Activated CD4-positive, alpha-beta T cell treated with anti-CD3 and anti-CD28 coated beads, Interleukin-2, amount 10 ng/mL, durations not matched to agents 7 days and 5 days (primary cell): ENCODE measurements around the gene HOXA11. TPM values are rescaled to one million over a fixed set of nuclear protein-coding genes. Genes with fewer than 3 reads are reported as not detected.
A peak's percentile ranks its signal among the peaks of the same experiment; 100 is the strongest.

Source experiments
- CTCF ChIA-PET: fragments of 350-600 bp; sonication (Branson Sonifier 250); formaldehyde crosslinking; loops from one replicate; lab custom pipeline; 2021; ENCODE audit warnings: antibody characterized with exemption; lab: Charles Lee
- POLR2A ChIA-PET: fragments of 350-600 bp; sonication (Branson Sonifier 250); formaldehyde crosslinking; loops from one replicate; lab custom pipeline; 2021; ENCODE audit warnings: antibody characterized with exemption; lab: Charles Lee
- DNase-seq: peaks from one replicate; pipeline ENCODE4 v3.0.0-alpha.2; 2020
- H3K27ac Mint-ChIP-seq: one replicate; pipeline ENCODE4 v1.8.0; 2021; ENCODE audit warnings: mild to moderate bottlenecking, moderate library complexity, mixed read lengths
- H3K27me3 Mint-ChIP-seq: one replicate; pipeline ENCODE4 v1.8.0; 2021; ENCODE audit warnings: mixed read lengths
- H3K36me3 Mint-ChIP-seq: one replicate; pipeline ENCODE4 v1.8.0; 2021; ENCODE audit warnings: low read depth, mixed read lengths
- H3K4me1 Mint-ChIP-seq: one replicate; pipeline ENCODE4 v1.8.0; 2021; ENCODE audit warnings: mixed read lengths
- H3K4me3 Mint-ChIP-seq: one replicate; pipeline ENCODE4 v1.8.0; 2021; ENCODE audit warnings: mild to moderate bottlenecking, moderate library complexity, mixed read lengths
- H3K9me3 Mint-ChIP-seq: one replicate; pipeline ENCODE4 v1.8.0; 2021; ENCODE audit warnings: mixed read lengths
- microRNA-seq: library from miRNA; unstranded; fragments of <30 nt; microRNA quantifications from one replicate; pipeline ENCODE4 v1.2.0, GENCODE V29; 2021; ENCODE audit warnings: borderline microRNAs expressed, borderline replicate concordance
- total RNA-seq, 2 experiments: library from RNA; stranded (reverse); gene quantifications; one replicate each; pipeline ENCODE4 v1.2.3, GENCODE V29; 2021

The HOXA11 gene
- total RNA-seq, 2 experiments from 2014 or later, result not detected

DNA sequence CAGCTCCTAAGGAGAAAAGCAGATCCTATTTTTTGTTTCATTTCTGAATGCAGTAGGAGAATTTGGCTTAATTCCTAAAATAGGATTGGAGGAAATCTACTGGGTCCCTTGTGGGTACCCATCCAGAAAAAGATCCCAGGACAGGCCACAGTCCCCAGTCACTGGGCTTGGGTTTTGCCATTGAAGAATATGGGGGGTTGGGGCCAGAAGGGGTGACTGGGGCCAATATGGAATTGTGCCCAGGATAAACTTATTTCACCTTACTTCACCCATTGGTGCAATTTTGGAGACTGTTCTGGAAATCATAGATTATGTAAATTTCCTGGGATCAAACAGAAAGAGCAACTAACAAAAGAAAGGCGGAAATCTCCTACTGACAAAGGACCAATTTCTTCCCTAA, 46.6 kb downstream of the HOXA11 start:
- no peaks in the 10 kb centered on the region for H3K36me3 Mint-ChIP-seq
- no peak overlapping the region for H3K27ac Mint-ChIP-seq
- no peaks in the 10 kb centered on the region for H3K9me3 Mint-ChIP-seq
- POLR2A ChIA-PET, result no interaction called here
- no peak overlapping the region for H3K4me3 Mint-ChIP-seq
- peaks cover 57% of the 10 kb centered on the region for H3K27me3 Mint-ChIP-seq
- DNase-seq, result no peak
- H3K4me1 Mint-ChIP-seq, result peaks cover 21% of the 10 kb centered on the region
- CTCF ChIA-PET, result no interaction called here

- no peak overlapping the region for H3K27ac Mint-ChIP-seq
- H3K4me3 Mint-ChIP-seq, result no peak overlapping the region
- ChIA-PET CTCF (no interaction called here), POLR2A (no interaction called here)
- no peaks in the 10 kb centered on the region for H3K36me3 Mint-ChIP-seq
- H3K9me3 Mint-ChIP-seq, result no peaks in the 10 kb centered on the region
- peaks cover 21% of the 10 kb centered on the region for H3K4me1 Mint-ChIP-seq
- H3K27me3 Mint-ChIP-seq, result peaks cover 61% of the 10 kb centered on the region
- DNase-seq, result no peak
Measured at GRCh38 chr7:27137640-27138315, 47.3 kb downstream of the HOXA11 start.

- Mint-ChIP-seq H3K27ac (no peak overlapping the region), H3K4me1 (peaks cover 21% of the 10 kb centered on the region), H3K27me3 (peaks cover 66% of the 10 kb centered on the region), H3K36me3 (no peaks in the 10 kb centered on the region), H3K9me3 (peaks cover 2% of the 10 kb centered on the region), H3K4me3 (no peak overlapping the region)
- ChIA-PET POLR2A (interaction anchor here (0.6 kb wide), 1 partner anchor 427 kb away, joined by 3 read pairs; no protein-coding TSS in a partner anchor), CTCF (interaction anchor here (0.5 to 1.2 kb wide), 2 partner anchors 16 to 72 kb away, joined by 4 to 6 read pairs; no protein-coding TSS in a partner anchor)
- no peak for DNase-seq
Measured at GRCh38 chr7:27134392-27134791, 50.6 kb downstream of the HOXA11 start.

- no peak for DNase-seq
- peaks cover 21% of the 10 kb centered on the region for H3K4me1 Mint-ChIP-seq
- POLR2A ChIA-PET, result interaction anchor here (0.6 kb wide), 1 partner anchor 426 kb away, joined by 3 read pairs; no protein-coding TSS in a partner anchor
- no peak overlapping the region for H3K4me3 Mint-ChIP-seq
- CTCF ChIA-PET, result no interaction called here
- peaks cover 2% of the 10 kb centered on the region for H3K9me3 Mint-ChIP-seq
- no peak overlapping the region for H3K27ac Mint-ChIP-seq
- no peaks in the 10 kb centered on the region for H3K36me3 Mint-ChIP-seq
- peaks cover 69% of the 10 kb centered on the region for H3K27me3 Mint-ChIP-seq
Measured at GRCh38 chr7:27133409-27134231, 51.4 kb downstream of the HOXA11 start.

DNA sequence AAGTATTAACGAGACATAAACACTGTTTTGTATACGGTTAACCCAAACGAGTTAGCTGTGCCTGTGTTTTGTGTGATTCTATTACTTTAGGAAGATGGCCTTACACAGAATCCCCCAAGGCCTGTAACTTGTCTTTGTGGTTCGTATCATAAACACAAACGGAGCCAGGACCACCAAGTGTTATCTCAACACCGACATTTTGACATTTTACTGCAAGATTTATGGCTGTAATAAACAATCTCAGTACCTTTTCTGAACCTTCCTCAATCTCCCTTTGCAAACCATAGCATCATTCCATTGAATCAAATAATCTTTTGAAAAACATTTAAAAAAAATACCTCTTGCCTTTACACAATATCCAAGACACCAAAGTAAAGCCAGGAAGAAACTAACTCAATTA, 52.1 kb downstream of the HOXA11 start:
- H3K9me3 Mint-ChIP-seq, result peaks cover 2% of the 10 kb centered on the region
- ChIA-PET POLR2A (no interaction called here), CTCF (no interaction called here)
- peaks cover 21% of the 10 kb centered on the region for H3K4me1 Mint-ChIP-seq
- no peak overlapping the region for H3K4me3 Mint-ChIP-seq
- H3K27ac Mint-ChIP-seq, result no peak overlapping the region
- H3K36me3 Mint-ChIP-seq, result no peaks in the 10 kb centered on the region
- peaks cover 71% of the 10 kb centered on the region for H3K27me3 Mint-ChIP-seq
- DNase-seq, result no peak

DNA sequence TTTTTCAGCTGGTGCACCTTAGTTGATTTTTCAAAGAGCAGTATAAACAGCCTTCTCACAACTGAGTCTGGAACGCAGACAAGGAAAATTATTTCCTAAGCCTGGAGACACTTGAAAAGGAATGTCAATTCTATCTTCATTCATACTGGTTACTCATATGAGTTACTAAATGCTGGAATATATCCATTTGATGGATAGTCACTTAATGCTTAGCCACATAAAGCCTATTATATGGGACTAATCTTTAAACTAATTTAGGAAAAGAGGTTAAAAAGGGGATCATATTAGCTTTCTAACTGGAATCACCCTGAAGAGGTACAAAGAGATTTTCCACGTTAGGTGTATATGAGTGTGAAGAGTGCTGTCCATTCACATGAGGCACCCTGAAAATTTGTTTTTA, 52.8 kb downstream of the HOXA11 start:
- Mint-ChIP-seq H3K4me3 (no peak overlapping the region), H3K27ac (no peak overlapping the region), H3K36me3 (no peaks in the 10 kb centered on the region), H3K4me1 (peaks cover 21% of the 10 kb centered on the region), H3K27me3 (peaks cover 71% of the 10 kb centered on the region), H3K9me3 (peaks cover 2% of the 10 kb centered on the region)
- ChIA-PET POLR2A (no interaction called here), CTCF (interaction anchor here (0.5 to 1.5 kb wide), 2 partner anchors 13 to 891 kb away, joined by 5 to 6 read pairs; no protein-coding TSS in a partner anchor)
- DNase-seq, result no peak

DNA sequence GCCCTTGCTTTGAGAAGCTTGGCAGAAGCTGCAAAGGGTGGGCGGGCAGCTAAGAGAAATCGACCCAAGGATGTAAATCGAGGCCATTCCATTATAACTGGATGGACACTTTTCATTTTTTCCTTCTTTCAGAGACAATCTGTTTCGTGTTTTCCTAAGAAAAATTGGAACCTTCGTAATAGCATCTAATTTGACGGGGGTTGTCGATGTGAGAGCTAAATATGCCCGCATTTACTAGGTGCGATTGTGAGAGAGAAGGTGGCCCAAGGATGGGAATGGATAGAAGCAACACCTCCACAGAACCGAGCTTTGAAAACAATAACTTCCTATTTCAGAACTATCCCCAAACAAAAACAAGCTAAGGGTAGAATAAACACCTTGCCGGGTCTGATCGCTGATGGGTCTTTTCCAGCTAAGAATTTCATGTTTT, 53.6 kb downstream of the HOXA11 start:
- Mint-ChIP-seq H3K4me1 (peaks cover 21% of the 10 kb centered on the region), H3K9me3 (peaks cover 2% of the 10 kb centered on the region), H3K36me3 (no peaks in the 10 kb centered on the region), H3K27me3 (peaks cover 72% of the 10 kb centered on the region), H3K27ac (no peak overlapping the region), H3K4me3 (peak overlapping the region; percentile 43)
- CTCF ChIA-PET, result interaction anchor here (0.5 to 1.5 kb wide), 3 partner anchors 12 to 891 kb away, joined by 3 to 6 read pairs (median 5); no protein-coding TSS in a partner anchor
- no peak for DNase-seq
- POLR2A ChIA-PET, result no interaction called here

Small RNA genes lying within 50 kb of the gene (microRNA-seq; reads per million reads assigned to microRNA genes)
- gene MIR196B, result 0.63 reads per million

Other genes with a start within 250 kb of the HOXA11 start
- gene HOXA1, start 89.2 kb downstream of the HOXA11 start, total RNA-seq, result under 1 TPM; 0.22 to 0.58 TPM
- gene HOXA2, start 82.5 kb downstream of the HOXA11 start, total RNA-seq, result not detected
- under 1 TPM in 1 of 2 experiments, not detected in 1; 0.25 TPM for gene HOXA4, start 54.5 kb downstream of the HOXA11 start, total RNA-seq
- not detected for gene HOXA5, start 41.6 kb downstream of the HOXA11 start, total RNA-seq
- gene HOXA6, start 37.5 kb downstream of the HOXA11 start, total RNA-seq, result not detected
- not detected for gene HOXA3, start 32.6 kb downstream of the HOXA11 start, total RNA-seq
- gene HOXA7, start 28.6 kb downstream of the HOXA11 start, total RNA-seq, result not detected
- not detected for gene HOXA9, start 19.7 kb downstream of the HOXA11 start, total RNA-seq
- gene HOXA10, start 10.9 kb downstream of the HOXA11 start, total RNA-seq, result not detected
- gene HOXA13, start 14.9 kb upstream of the HOXA11 start, total RNA-seq, result not detected
- gene EVX1, start 57.6 kb upstream of the HOXA11 start, total RNA-seq, result not detected